Peyer's patch (tissue), 4 donors: ENCODE data around the gene GPC6. TPM values are rescaled to one million over a fixed set of nuclear protein-coding genes. Genes with fewer than 3 reads are reported as not detected.

Experiments
- DNase-seq, 3 donors: peaks; one replicate each; pipeline ENCODE4 v3.0.0-alpha.2; 2017 to 2019
- H3K27ac ChIP-seq, 4 donors: fragments of 200-600 bp; sonication (generic); one replicate each; pipeline ENCODE4 v1.5.1; 2016 to 2019
- H3K27me3 ChIP-seq, 2 donors: fragments of 200-600 bp; sonication (generic); one replicate each; pipeline ENCODE4 v1.5.1; 2019
- H3K36me3 ChIP-seq, 3 donors: fragments of 200-600 bp; sonication (generic); one replicate each; pipeline ENCODE4 v1.5.1; 2016 to 2019
- H3K4me1 ChIP-seq, 4 donors: fragments of 200-600 bp; sonication (generic); one replicate each; pipeline ENCODE4 v1.5.1; 2016 to 2019
- H3K4me3 ChIP-seq, 4 donors: fragments of 200-600 bp; sonication (generic); 1 replicate in 3 of 4; 2 replicates in 1 of 4; pipeline ENCODE4 v1.5.1; 2016 to 2019; ENCODE audit warnings: mild to moderate bottlenecking in 1 of 4
- H3K9me3 ChIP-seq, 4 donors: fragments of 200-600 bp; sonication (generic); one replicate each; pipeline ENCODE4 v1.5.1; 2016 to 2019; ENCODE audit warnings: mild to moderate bottlenecking in 1 of 4
- CTCF ChIP-seq, 6 experiments: fragments of 450-650 bp in 4 of 6; fragments of 200-600 bp in 2 of 6; sonication (generic) in 1 of 6; IDR thresholded peaks; one replicate each; pipeline ENCODE4 v1.5.1; 2017 to 2019; ENCODE audit warnings: antibody characterized with exemption in 6 of 6, mild to moderate bottlenecking in 3 of 6, moderate library complexity in 1 of 6
- POLR2A ChIP-seq, 2 donors: fragments of 450-650 bp; IDR thresholded peaks; one replicate each; pipeline ENCODE4 v1.5.1; 2017; ENCODE audit warnings: antibody characterized with exemption in 2 of 2, mild to moderate bottlenecking in 2 of 2, moderate library complexity in 2 of 2
- total RNA-seq, 4 donors: library from RNA; depleted of rRNA; stranded (reverse); fragments of >200 nt; gene quantifications; one replicate each; pipeline ENCODE4 v1.1.0, GENCODE V29; 2016

GPC6 gene
- total RNA-seq, 4 donors from 2014 or later: 1.6 to 13.2 (median 2.6) TPM

GRCh38 chr13:93217721-93218261 lies 8.8 kb upstream of the GPC6 start:
- TF ChIP-seq POLR2A (IDR thresholded peaks at IDR 0.05): no peak
- no peak for TF ChIP-seq CTCF (IDR thresholded peaks at IDR 0.05)
- no peak for DNase-seq
- H3K27ac ChIP-seq: no peak overlapping the region
- H3K4me1 ChIP-seq: no peaks in the 10 kb centered on the region
- no peaks in the 10 kb centered on the region for H3K27me3 ChIP-seq
- H3K36me3 ChIP-seq: no peaks in the 10 kb centered on the region
- H3K4me3 ChIP-seq: no peak overlapping the region
- H3K9me3 ChIP-seq: no peaks in the 10 kb centered on the region

- Histone ChIP-seq H3K4me1 (no peaks in the 10 kb centered on the region), H3K27ac (no peak overlapping the region), H3K27me3 (no peaks in the 10 kb centered on the region), H3K9me3 (no peaks in the 10 kb centered on the region), H3K36me3 (no peaks in the 10 kb centered on the region), H3K4me3 (no peak overlapping the region)
- TF ChIP-seq CTCF (IDR thresholded peaks at IDR 0.05) (no peak), POLR2A (IDR thresholded peaks at IDR 0.05) (no peak)
- DNase-seq: no peak
Measured at GRCh38 chr13:93218583-93218982, 8.0 kb upstream of the GPC6 start.

GRCh38 chr13:93220073-93220472 lies 6.5 kb upstream of the GPC6 start:
- no peaks in the 10 kb centered on the region for H3K36me3 ChIP-seq
- H3K4me3 ChIP-seq: no peak overlapping the region
- TF ChIP-seq CTCF (IDR thresholded peaks at IDR 0.05): no peak
- no peak for TF ChIP-seq POLR2A (IDR thresholded peaks at IDR 0.05)
- no peak overlapping the region for H3K27ac ChIP-seq
- no peaks in the 10 kb centered on the region for H3K9me3 ChIP-seq
- no peaks in the 10 kb centered on the region for H3K4me1 ChIP-seq
- no peaks in the 10 kb centered on the region for H3K27me3 ChIP-seq
- no peak for DNase-seq

GRCh38 chr13:93222976-93223375 lies 3.6 kb upstream of the GPC6 start:
- no peaks in the 10 kb centered on the region for H3K4me1 ChIP-seq
- no peak for TF ChIP-seq POLR2A (IDR thresholded peaks at IDR 0.05)
- no peak for TF ChIP-seq CTCF (IDR thresholded peaks at IDR 0.05)
- no peak for DNase-seq
- no peak overlapping the region for H3K4me3 ChIP-seq
- H3K27me3 ChIP-seq: no peaks in the 10 kb centered on the region
- no peak overlapping the region for H3K27ac ChIP-seq
- no peaks in the 10 kb centered on the region for H3K9me3 ChIP-seq
- H3K36me3 ChIP-seq: no peaks in the 10 kb centered on the region

- Histone ChIP-seq H3K36me3 (no peaks in the 10 kb centered on the region), H3K27ac (no peak overlapping the region), H3K9me3 (no peaks in the 10 kb centered on the region), H3K4me3 (no peak overlapping the region), H3K4me1 (no peaks in the 10 kb centered on the region), H3K27me3 (no peaks in the 10 kb centered on the region)
- TF ChIP-seq POLR2A (IDR thresholded peaks at IDR 0.05): no peak
- no peak for TF ChIP-seq CTCF (IDR thresholded peaks at IDR 0.05)
- DNase-seq: no peak
Measured at GRCh38 chr13:93224535-93224934, 2.1 kb upstream of the GPC6 start.

GRCh38 chr13:93225610-93226009 lies 997 bp upstream of the GPC6 start:
- Histone ChIP-seq H3K36me3 (no peaks in the 10 kb centered on the region), H3K4me1 (no peaks in the 10 kb centered on the region), H3K27ac (no peak overlapping the region), H3K27me3 (no peaks in the 10 kb centered on the region), H3K4me3 (no peak overlapping the region), H3K9me3 (no peaks in the 10 kb centered on the region)
- no peak for TF ChIP-seq CTCF (IDR thresholded peaks at IDR 0.05)
- TF ChIP-seq POLR2A (IDR thresholded peaks at IDR 0.05): no peak
- DNase-seq: no peak
